HCT116 (cell line): ENCODE measurements around the gene PCGF2. TPM values are rescaled to one million over a fixed set of nuclear protein-coding genes. Genes with fewer than 3 reads are reported as not detected.
"Not testable (repeated sequence)": the region's sequence is repeated elsewhere in the genome, so short reads cannot be mapped to it uniquely, and the experiment has no call there.

Source experiments
- ATAC-seq: fragments of 200-7000 bp; cut with Tn5 transposase; 2 replicates; pipeline ENCODE4 v1.9.1; 2020; ENCODE audit warnings: mild to moderate bottlenecking, moderate library complexity
- BruUV-seq: library from RNA; stranded (reverse); fragments of 400-500 nt; replicated peaks from 2 replicates; lab custom pipeline; 2021; lab: Mats Ljungman, UMichigan
- CTCF ChIA-PET: fragments of 300-600 bp; sonication (Branson Sonifier 250); formaldehyde crosslinking; loops from one replicate; lab custom pipeline; 2021; ENCODE audit warnings: antibody characterized with exemption; lab: Charles Lee
- POLR2A ChIA-PET: fragments of 300-600, 350-600 bp; sonication (Branson Sonifier 250); formaldehyde crosslinking; loops from one replicate; lab custom pipeline; 2021; ENCODE audit warnings: antibody characterized with exemption; lab: Charles Lee
- RAD21 ChIA-PET, 2 experiments: fragments of 300-600 bp; sonication (Branson Sonifier 250); formaldehyde crosslinking; loops; one replicate each; lab custom pipeline; 2023; ENCODE audit warnings: low total read pairs in 2 of 2; ENCODE audit not compliant: uncharacterized antibody in 2 of 2, unreplicated experiment in 2 of 2, low non-redundant PET in 1 of 2; lab: Charles Lee
- DNase-seq: peaks from one replicate; pipeline ENCODE4 v3.0.0-alpha.2; 2010; ENCODE audit warnings: low read depth, low spot score
- H2AFZ ChIP-seq: fragments of 200-600 bp; shearing (Covaris generic), sonication (generic); 2 replicates; pipeline ENCODE4 v1.6.1; 2017; ENCODE audit warnings: low read depth, mixed run types, mixed read lengths, antibody characterized with exemption, low read length; ENCODE audit not compliant: poor library complexity, severe bottlenecking
- H3K27ac ChIP-seq: 2 replicates; pipeline ENCODE4 v1.5.1; 2012; ENCODE audit warnings: low read depth, low read length
- H3K27me3 ChIP-seq: fragments of 200-600 bp; sonication (generic); 2 replicates; pipeline ENCODE4 v1.6.1; 2016; ENCODE audit warnings: mixed run types, low read length, mixed read lengths; ENCODE audit not compliant: insufficient read depth
- H3K36me3 ChIP-seq, 2 experiments: fragments of 200-500 bp in 1 of 2; fragments of 200-600 bp in 1 of 2; sonication (Bioruptor generic) in 1 of 2; sonication (generic) in 1 of 2; 2 replicates each; pipeline versions ENCODE4 v1.5.1 to v1.6.1; 2014 to 2016; ENCODE audit warnings: low read length in 2 of 2, inconsistent platforms in 1 of 2, mixed read lengths in 1 of 2, mixed run types in 1 of 2; ENCODE audit not compliant: insufficient read depth in 2 of 2, control insufficient read depth in 1 of 2
- H3K4me1 ChIP-seq, 2 experiments: fragments of 200-600 bp in 1 of 2; sonication (generic) in 1 of 2; 2 replicates each; pipeline versions ENCODE4 v1.5.1 to v1.6.1; 2012 to 2017; ENCODE audit warnings: low read length in 2 of 2, inconsistent platforms in 1 of 2, mild to moderate bottlenecking in 1 of 2, mixed read lengths in 1 of 2, mixed run types in 1 of 2, moderate library complexity in 1 of 2; ENCODE audit not compliant: insufficient read depth in 2 of 2, control insufficient read depth in 1 of 2
- H3K4me2 ChIP-seq: fragments of 200-600 bp; sonication (generic); 2 replicates; pipeline ENCODE4 v1.6.1; 2017; ENCODE audit warnings: mixed run types, low read length, mixed read lengths
- H3K4me3 ChIP-seq, 2 experiments: fragments of 200-600 bp in 1 of 2; sonication (generic) in 1 of 2; replicated peaks in 1 of 2; 2 replicates each; pipeline ENCODE4 v1.5.1; 2011 to 2016; ENCODE audit warnings: low read length in 2 of 2, control low read depth in 1 of 2, low read depth in 1 of 2, mild to moderate bottlenecking in 1 of 2, mixed read lengths in 1 of 2, mixed run types in 1 of 2
- H3K79me2 ChIP-seq: fragments of 200-600 bp; sonication (generic); 2 replicates; pipeline ENCODE4 v1.6.1; 2017; ENCODE audit warnings: mild to moderate bottlenecking, mixed run types, low read length, moderate library complexity, mixed read lengths; ENCODE audit not compliant: insufficient read depth
- H3K9ac ChIP-seq: fragments of 200-600 bp; sonication (generic); 2 replicates; pipeline ENCODE4 v1.6.1; 2016; ENCODE audit warnings: low read length, mixed read lengths
- H3K9me2 ChIP-seq: fragments of 200-600 bp; sonication (generic), shearing (Covaris generic); 2 replicates; pipeline ENCODE4 v1.6.1; 2017; ENCODE audit warnings: mixed run types, mild to moderate bottlenecking, moderate library complexity; ENCODE audit not compliant: insufficient read depth
- H3K9me3 ChIP-seq, 2 experiments: fragments of 200-500 bp in 1 of 2; fragments of 200-600 bp in 1 of 2; sonication (Bioruptor generic) in 1 of 2; sonication (generic) in 1 of 2; 2 replicates each; pipeline ENCODE4 v1.6.1; 2014 to 2017; ENCODE audit warnings: low read length in 2 of 2, mixed read lengths in 2 of 2, inconsistent platforms in 1 of 2, low read depth in 1 of 2, mild to moderate bottlenecking in 1 of 2, mixed run types in 1 of 2, moderate library complexity in 1 of 2; ENCODE audit not compliant: control insufficient read depth in 1 of 2, insufficient read depth in 1 of 2
- H4K20me1 ChIP-seq: fragments of 200-600 bp; sonication (generic), shearing (Covaris generic); 2 replicates; pipeline ENCODE4 v1.6.1; 2017; ENCODE audit warnings: mixed run types, mild to moderate bottlenecking, moderate library complexity; ENCODE audit not compliant: insufficient read depth
- EGR1 ChIP-seq: IDR thresholded peaks from 2 replicates; pipeline ENCODE4 v1.6.1; 2012; ENCODE audit warnings: low read depth
- ELF1 ChIP-seq: IDR thresholded peaks from 2 replicates; pipeline ENCODE4 v1.6.1; 2012; ENCODE audit warnings: low read depth, borderline replicate concordance
- POLR2A ChIP-seq: IDR thresholded peaks from 2 replicates; pipeline ENCODE4 v1.7.0; 2011; ENCODE audit warnings: borderline replicate concordance; ENCODE audit not compliant: insufficient read depth, insufficient read length; ENCODE audit errors: extremely low read depth
- TCF7L2 ChIP-seq: IDR thresholded peaks from 2 replicates; pipeline ENCODE4 v1.7.0; 2011; ENCODE audit warnings: borderline replicate concordance, inconsistent platforms; ENCODE audit not compliant: insufficient read depth, insufficient read length; ENCODE audit errors: extremely low read depth
- intact Hi-C: fragments of 100-400 bp; cut with micrococcal nuclease; formaldehyde crosslinking; loops from 2 replicates; pipeline ENCODE4 v1.10.0; 2022
- total RNA-seq: library from RNA; stranded (reverse); gene quantifications from one replicate; pipeline ENCODE4 v1.2.1, GENCODE V29; 2021; ENCODE audit not compliant: unreplicated experiment
- TF ChIP-seq, protein P1 (sequence below), 3 experiments: fragments of 200-600 bp in 1 of 3; sonication (generic) in 1 of 3; IDR thresholded peaks in 2 of 3; conservative IDR thresholded peaks in 1 of 3; 2 replicates each; pipeline ENCODE4 v1.5.1; 2012 to 2017; ENCODE audit warnings: low read depth in 2 of 3, low read length in 2 of 3, antibody characterized with exemption in 1 of 3, borderline replicate concordance in 1 of 3, control low read depth in 1 of 3, mild to moderate bottlenecking in 1 of 3, mixed read lengths in 1 of 3, mixed run types in 1 of 3, moderate library complexity in 1 of 3; ENCODE audit not compliant: insufficient read depth in 1 of 3
- TF ChIP-seq, protein P2 (sequence below): IDR thresholded peaks from 2 replicates; pipeline ENCODE4 v1.6.1; 2012
- TF ChIP-seq, protein P3 (sequence below): IDR thresholded peaks from 2 replicates; pipeline ENCODE4 v1.6.1; 2012

Gene PCGF2
- total RNA-seq, 1 experiment from 2014 or later: 64.6 TPM

DNA sequence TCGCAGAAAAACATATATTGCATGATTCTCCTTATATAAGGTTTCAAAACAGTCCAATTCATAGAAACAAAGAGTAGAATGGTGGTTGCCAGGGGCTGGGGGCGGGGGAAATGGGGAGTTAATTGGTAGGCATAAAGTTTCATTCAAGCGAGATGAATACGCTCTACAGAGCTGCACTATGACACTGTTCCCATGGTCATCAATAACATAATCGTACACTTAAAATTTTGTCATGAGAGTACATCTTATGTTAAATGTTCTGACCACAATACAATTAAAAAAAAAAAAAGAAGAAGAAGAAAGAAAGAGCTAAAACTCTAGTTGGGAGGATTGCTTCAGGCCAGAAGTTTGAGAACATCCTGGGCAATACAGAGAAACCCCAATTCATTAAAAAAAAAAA, 46.1 kb upstream of the PCGF2 start:
- Histone ChIP-seq H3K9ac (no peak overlapping the region), H3K9me2 (no peaks in the 10 kb centered on the region), H3K79me2 (peaks cover 67% of the 10 kb centered on the region), H3K9me3 (no peaks in the 10 kb centered on the region), H4K20me1 (no peaks in the 10 kb centered on the region), H3K36me3 (peaks cover 0 to 5% of the 10 kb centered on the region in 2 experiments; a peak in 2 of 4 replicates), H3K4me1 (peaks cover 6 to 12% of the 10 kb centered on the region in 2 experiments; a peak in 2 of 4 replicates), H3K4me2 (no peak overlapping the region), H3K27ac (no peak overlapping the region), H3K27me3 (no peaks in the 10 kb centered on the region), H3K4me3 (no peak overlapping the region), H2AFZ (no peak overlapping the region)
- BruUV-seq: no TSS peak
- ChIA-PET RAD21 (no interaction called here), POLR2A (no interaction called here), CTCF (interaction anchor here (0.7 kb wide), 1 partner anchor 77 kb away, joined by 5 read pairs; no protein-coding TSS in a partner anchor)
- TF ChIP-seq EGR1: no peak
- TF ChIP-seq, protein P1, sequence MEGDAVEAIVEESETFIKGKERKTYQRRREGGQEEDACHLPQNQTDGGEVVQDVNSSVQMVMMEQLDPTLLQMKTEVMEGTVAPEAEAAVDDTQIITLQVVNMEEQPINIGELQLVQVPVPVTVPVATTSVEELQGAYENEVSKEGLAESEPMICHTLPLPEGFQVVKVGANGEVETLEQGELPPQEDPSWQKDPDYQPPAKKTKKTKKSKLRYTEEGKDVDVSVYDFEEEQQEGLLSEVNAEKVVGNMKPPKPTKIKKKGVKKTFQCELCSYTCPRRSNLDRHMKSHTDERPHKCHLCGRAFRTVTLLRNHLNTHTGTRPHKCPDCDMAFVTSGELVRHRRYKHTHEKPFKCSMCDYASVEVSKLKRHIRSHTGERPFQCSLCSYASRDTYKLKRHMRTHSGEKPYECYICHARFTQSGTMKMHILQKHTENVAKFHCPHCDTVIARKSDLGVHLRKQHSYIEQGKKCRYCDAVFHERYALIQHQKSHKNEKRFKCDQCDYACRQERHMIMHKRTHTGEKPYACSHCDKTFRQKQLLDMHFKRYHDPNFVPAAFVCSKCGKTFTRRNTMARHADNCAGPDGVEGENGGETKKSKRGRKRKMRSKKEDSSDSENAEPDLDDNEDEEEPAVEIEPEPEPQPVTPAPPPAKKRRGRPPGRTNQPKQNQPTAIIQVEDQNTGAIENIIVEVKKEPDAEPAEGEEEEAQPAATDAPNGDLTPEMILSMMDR (IDR thresholded peaks at IDR 0.05 in 2 of 3, conservative IDR thresholded peaks at IDR 0.05 in 1 of 3; ENCODE audit: borderline replicate concordance in 1 of 3, insufficient read depth in 1 of 3, low read depth in 2 of 3, low read length in 2 of 3): no peak
- no peak for TF ChIP-seq ELF1
- TF ChIP-seq TCF7L2: no peak
- no peak for TF ChIP-seq POLR2A
- TF ChIP-seq, protein P2, sequence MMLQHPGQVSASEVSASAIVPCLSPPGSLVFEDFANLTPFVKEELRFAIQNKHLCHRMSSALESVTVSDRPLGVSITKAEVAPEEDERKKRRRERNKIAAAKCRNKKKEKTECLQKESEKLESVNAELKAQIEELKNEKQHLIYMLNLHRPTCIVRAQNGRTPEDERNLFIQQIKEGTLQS: no peak
- ATAC-seq: no peak
- intact Hi-C loops: no loop called here
- DNase-seq: no peak

DNA sequence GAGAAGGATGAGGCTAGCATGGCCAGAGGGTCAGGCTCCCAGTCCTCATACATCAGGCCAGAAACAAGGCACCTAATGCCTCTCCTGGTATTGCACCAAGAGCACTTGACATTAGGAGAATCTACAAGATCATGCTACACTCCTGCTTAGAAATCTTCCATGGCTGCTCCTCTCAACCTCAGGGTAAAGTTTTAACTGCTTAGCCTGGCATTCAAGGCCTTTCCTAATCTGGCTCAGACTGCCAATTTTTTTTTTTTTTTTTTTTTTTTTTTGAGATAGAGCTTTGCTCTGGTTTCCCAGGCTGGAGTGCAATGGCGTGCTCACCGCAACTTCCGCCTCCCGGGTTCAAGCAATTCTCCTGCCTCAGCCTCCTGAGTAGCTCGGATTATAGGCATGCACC, 43.0 kb upstream of the PCGF2 start:
- RAD21 ChIA-PET: no interaction called here
- intact Hi-C loops: no loop called here
- Histone ChIP-seq H3K4me1 (no peaks in the 10 kb centered on the region), H3K9me2 (no peaks in the 10 kb centered on the region), H3K9me3 (no peaks in the 10 kb centered on the region), H3K4me3 (no peak overlapping the region), H3K9ac (no peak overlapping the region), H3K4me2 (no peak overlapping the region), H3K79me2 (peaks cover 40% of the 10 kb centered on the region), H3K27ac (no peak overlapping the region), H4K20me1 (no peaks in the 10 kb centered on the region), H2AFZ (no peak overlapping the region), H3K27me3 (no peaks in the 10 kb centered on the region), H3K36me3 (peaks cover 0 to 9% of the 10 kb centered on the region in 2 experiments; a peak in 2 of 4 replicates)
- no peak for DNase-seq
- BruUV-seq: no TSS peak
- POLR2A ChIA-PET: no interaction called here
- ATAC-seq: no peak
- TF ChIP-seq, protein P3, sequence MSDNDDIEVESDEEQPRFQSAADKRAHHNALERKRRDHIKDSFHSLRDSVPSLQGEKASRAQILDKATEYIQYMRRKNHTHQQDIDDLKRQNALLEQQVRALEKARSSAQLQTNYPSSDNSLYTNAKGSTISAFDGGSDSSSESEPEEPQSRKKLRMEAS: no peak
- CTCF ChIA-PET: no interaction called here

DNA sequence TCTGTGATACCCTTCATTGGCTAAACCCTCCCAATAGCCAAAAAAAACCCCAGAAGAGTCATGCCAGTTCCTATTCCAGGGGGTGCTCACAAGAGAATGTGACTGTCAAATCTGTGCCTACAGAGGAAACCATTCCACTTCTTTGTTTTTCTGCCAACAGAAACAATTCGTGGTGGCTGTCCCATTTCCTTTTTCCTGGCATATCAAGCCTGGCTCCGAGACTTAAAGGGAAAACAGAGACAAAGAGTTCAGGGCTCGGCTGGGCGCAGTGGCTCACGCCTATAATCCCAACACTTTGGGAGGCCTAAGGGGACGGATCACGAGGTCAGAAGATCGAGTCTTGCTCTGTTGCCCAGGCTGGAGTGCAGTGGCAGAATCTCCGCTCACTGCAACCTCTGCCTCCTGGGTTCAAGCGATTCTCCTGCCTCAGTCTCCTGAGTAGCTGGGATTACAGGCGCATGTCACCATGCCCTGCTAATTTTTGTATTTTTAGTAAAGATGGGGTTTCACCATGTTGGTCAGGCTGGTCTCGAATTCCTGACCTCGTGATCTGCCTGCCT, 42.1 kb upstream of the PCGF2 start:
- H3K9me3 ChIP-seq, H3K36me3 ChIP-seq, ATAC-seq, H3K4me2 ChIP-seq, DNase-seq, H3K27me3 ChIP-seq, POLR2A ChIA-PET, H4K20me1 ChIP-seq, H3K27ac ChIP-seq, H3K4me1 ChIP-seq, H3K4me3 ChIP-seq, BruUV-seq, intact Hi-C loops, CTCF ChIA-PET, RAD21 ChIA-PET, H2AFZ ChIP-seq, H3K9ac ChIP-seq, H3K9me2 ChIP-seq: not testable (repeated sequence)
- H3K79me2 ChIP-seq: peaks cover 31% of the 10 kb centered on the region
